COLO829 (cell line): ENCODE results near the gene FN3KRP.
A peak's percentile ranks its signal among the peaks of the same experiment; 100 is the strongest.

Experiments used
- DNase-seq: peaks from one replicate; pipeline ENCODE4 v3.0.0; 2012; ENCODE audit warnings: low spot score

Gene FN3KRP

DNA sequence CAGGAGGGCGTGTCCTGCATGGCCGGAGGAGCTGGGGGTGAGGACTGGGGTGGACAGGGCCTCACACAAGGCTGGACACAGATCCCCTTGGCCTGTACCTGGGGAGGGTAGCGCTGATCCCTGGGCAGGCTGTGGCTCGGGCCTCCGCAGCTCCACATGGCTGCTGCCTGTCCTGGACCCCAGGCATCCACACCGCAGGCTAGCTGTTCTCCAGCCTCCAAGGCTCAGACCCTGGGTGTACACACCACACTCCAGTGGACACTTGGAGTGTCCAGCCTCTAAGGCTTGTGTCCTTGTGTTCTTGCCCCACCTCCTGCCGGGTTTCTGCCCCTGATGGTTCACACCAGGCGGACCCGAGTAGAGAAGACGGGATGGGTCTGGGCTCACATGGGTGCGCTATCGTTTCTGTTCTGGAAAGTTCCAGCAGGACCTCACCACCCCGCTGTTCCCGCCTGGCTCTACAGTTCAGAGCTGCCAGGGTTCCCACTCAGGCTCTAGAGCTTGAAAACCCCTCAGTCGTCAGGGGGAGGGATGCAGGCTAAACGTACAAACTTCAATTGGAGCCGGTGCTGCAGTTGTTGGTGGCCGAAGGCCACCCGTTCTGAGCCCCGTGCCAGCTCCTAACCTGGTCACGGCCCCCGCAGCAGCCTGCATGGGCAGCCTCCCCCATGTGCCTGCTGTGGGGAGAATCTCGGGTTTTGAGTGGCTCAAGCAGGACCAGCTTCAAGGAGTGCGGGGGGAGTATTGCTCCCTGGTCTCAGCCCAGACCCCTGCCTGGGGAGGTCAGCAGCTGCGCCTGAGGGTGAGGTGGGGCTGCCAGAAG is 6.6 kb upstream of the FN3KRP start:
- no peak for DNase-seq

DNA sequence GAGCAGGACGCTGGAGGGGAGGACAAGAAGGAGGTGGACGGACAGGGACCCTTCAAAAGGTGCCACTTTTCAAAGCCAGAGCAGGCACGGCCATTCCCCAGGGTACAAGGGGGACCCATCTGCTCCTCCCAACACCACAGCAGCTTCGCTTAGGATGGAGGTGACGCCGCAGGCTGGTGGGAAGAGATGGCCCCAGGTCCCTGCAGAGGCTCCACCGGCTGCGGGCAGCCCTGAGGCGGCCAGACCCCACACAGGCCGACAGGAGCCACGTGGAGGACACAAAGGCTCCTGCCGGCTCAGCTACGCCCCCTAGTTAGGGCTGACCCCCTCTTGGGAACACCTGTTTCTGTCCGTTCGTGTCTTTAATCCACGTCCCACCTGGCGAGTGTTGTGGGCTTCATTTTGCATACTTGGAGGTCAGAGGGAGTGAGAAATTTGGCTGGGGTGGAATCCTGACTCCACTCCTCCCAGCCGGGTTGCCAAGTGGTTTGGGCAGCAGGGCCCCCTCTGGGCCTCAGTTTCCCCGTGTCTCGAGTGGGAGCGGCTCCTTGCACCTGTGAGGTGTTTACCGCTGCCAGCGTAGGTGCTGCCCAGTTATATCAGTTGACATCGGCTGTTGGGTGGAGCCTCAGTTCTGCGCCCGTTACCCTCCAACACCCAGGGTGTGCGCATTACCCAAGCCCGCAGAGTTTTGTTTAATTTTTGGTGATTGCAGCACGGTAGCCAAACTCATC is 5.8 kb upstream of the FN3KRP start:
- DNase-seq = no peak

DNA sequence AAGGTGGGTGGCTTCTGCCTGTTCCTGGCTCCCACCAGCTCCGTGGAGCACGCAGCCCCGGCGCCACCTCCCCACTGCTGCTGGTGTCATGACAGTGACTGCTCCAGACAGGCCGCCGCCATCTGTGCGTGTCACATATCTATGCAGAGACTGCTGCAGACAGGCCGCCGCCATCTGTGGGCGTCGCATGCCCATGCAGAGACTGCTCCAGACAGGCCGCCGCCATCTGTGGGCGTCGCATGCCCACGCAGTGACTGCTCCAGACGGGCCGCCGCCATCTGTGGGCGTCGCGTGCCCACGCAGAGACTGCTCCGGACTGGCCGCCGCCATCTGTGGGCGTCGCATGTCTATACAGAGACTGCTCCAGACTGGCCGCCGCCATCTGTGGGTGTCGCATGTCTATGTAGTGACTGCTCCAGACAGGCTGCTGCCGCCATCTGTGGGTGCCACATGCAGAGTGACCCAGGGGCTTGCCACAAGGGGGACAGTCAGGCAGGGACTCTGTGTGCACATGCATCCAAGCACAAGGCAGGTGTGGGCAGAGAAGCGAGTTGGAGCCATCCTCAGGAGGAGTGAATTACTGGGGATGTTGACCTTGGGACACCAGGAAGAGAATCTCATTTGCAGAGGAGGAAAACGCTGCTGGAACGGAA is 3.3 kb upstream of the FN3KRP start:
- no peak for DNase-seq

DNA sequence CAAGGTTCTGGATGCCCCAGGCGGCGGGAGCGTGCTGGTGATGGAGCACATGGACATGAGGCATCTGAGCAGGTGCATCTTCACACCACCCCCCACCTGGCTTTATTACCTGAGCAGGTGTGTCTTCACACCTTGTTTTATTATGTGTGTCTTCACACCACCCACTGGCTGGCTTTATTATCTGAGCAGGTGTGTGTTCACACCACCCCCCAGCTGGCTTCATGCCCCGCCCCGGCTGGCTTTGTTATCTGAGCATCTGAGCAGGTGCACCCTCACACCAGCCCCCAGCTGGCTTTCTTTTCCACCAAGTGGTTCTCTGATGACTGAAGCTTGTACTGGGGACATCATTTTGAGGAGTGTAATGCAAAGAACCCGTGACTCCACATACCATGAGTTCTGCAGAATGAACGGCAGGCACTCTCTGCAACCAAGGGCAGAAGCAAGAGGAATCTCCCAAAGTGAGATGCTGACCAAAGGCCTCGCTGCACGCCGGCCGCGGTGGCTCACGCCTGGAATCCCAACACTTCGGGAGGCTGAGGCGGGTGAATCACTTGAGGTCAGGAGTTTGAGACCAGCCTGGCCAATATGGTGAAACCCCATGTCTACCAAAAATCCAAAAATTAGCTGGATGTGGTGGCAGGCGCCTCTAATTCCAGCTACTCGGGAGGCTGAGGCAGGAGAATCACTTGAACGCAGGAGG is 2.6 kb downstream of the FN3KRP start:
- no peak for DNase-seq

DNA sequence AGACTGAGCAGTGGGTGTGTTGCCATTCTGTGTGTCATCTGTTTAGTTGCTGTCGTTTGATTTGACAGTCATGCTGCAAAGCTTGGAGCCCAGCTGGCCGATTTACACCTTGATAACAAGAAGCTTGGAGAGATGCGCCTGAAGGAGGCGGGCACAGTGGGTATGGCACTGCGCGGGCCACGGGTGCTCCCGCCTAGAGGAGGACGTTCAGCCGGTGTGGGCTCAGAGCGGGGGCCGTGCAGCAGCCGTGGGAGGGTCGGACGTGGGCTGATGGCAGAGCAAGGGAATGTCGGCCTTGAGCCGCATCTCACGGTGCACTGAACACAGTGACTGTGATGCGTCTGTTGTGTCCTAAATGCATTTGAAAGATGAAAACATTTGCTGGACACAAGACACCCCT is 3.7 kb downstream of the FN3KRP start:
- DNase-seq = no peak

DNA sequence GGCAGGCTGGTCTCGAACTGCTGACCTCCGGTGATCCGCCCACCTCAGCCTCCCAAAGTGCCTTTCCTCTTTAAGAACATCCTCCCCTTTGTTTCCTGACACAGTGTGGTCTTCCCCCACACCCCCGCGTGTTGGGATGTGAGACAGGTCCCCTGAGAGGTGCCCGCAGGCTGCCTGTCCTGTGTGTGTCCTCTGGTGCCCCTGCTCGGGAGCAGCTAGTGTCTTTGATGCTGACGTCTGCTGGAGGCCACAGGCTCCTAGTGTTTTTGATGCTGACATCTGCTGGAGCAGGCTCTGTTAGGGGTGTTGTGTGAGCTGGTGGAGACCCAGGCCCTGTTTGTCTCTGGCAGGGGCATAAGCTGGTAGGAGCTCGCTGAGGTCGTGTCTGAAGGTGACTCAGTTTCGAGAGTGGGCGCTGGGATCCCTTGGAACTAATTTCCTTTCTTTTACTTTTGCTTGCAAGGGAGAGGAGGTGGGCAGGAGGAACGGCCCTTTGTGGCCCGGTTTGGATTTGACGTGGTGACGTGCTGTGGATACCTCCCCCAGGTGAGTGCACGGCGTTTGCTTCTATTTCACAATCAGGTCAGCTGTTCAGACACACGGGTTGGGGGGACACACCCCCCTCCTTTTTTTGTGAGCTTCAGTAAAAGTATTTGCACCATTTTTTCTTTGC is 6.0 kb downstream of the FN3KRP start:
- DNase-seq = no peak

DNA sequence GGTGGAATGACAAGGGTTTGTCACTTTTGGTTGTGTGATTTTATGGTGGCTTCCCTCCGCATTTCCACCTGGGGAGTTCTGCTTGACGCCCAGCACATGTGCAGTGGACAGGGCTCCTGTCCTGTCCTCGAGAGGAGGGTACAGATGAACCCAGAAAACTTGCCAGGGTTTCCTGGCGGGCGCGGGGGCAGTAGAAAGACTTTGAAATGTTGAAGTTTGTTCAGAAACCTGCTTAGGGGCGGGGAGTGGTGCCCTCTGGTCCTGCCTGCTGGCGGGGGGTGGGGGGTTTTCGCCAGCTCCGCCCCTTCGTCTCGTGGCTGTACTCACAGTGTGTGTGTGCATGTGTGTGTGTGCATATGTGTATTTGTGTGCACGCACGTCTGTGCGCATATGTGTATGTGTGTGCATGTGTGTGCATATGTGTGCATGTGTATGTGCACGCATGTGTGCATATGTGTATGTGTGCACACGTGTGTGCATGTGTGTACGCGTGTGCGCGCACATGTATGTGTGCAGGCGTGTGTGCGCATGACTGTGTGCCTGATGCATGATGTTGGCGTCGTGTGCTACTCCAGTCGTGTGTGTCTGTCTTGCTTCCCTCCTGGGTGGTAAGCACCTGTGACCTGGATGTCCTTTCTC is 6.8 kb downstream of the FN3KRP start:
- no peak for DNase-seq

DNA sequence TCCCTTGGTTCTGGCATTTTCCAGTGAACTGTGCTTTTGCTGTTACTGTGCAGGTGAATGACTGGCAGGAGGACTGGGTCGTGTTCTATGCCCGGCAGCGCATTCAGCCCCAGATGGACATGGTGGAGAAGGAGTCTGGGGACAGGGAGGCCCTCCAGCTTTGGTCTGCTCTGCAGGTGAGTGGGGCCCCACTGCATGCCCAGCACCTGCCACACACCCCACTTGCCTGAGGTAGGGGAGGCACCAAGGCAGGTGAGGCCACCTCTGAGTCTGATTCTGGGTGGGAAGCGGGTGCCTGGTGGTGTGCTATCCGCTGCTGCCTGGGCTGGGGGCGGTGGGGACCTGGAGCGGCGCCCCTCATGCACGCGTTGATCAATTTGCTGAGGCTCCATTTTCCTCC is 9.9 kb downstream of the FN3KRP start:
- no peak for DNase-seq

DNA sequence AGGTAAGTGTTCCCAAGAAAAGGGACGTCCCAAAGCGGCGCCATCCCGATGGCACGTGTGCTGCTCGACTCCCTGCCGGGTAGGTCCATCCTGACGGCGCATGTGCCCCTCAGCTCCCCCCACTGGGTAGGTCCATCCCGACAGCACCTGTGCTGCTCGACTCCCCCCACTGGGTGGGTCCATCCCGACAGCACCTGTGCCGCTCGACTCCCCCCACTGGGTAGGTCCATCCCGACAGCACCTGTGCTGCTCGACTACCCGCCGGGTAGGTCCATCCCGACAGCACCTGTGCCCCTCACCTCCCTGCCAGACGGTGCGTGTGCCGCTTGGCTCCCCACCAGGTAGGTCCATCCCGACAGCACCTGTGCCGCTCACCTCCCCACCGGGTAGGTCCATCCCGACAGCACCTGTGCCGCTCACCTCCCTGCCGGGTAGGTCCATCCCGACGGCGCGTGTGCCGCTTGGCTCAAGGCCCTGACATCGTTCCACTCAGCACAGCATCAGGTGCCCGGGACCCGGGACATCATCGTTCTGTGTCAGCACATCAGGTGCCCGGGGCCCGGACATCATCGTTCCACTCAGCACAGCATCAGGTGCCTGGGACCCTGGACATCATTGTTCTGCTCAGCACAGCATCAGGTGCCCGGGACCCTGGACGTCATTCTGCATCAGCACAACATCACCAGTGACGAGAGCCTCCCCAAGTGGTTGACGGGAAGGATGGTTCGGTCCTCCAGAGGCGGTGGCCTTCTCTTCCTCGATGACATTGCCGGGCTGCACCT is 13.2 kb downstream of the FN3KRP start:
- DNase-seq = no peak

DNA sequence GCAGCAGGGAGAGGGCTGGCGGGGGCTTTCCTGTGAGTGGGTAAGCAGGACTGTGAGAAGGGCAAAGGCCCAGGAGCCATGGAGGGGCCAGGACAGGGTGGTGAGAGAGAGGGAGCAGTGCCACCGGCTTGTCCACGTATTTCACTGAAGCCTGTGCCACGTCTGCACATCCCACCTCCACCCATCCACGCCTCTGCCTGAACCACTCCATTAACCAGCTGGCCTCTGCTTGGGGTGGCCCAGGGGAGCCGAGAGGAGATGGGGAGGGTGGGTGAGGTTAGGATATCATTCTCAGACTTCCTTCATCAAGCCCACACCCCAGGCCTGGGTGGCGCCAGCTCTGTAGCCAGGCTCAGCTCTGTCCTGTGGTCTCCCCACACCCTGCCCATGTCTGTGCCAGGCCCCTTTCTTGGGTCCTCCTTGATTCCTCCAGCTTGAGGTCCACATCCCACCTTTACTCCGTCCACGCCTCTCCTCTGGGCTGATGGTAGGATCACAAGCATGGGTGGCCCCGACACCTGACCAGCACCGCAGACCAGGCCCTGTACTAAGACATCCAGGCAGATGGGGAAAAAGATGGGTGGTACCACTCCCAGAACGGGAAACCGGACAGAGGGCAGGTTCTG is 15.7 kb downstream of the FN3KRP start:
- no peak for DNase-seq

DNA sequence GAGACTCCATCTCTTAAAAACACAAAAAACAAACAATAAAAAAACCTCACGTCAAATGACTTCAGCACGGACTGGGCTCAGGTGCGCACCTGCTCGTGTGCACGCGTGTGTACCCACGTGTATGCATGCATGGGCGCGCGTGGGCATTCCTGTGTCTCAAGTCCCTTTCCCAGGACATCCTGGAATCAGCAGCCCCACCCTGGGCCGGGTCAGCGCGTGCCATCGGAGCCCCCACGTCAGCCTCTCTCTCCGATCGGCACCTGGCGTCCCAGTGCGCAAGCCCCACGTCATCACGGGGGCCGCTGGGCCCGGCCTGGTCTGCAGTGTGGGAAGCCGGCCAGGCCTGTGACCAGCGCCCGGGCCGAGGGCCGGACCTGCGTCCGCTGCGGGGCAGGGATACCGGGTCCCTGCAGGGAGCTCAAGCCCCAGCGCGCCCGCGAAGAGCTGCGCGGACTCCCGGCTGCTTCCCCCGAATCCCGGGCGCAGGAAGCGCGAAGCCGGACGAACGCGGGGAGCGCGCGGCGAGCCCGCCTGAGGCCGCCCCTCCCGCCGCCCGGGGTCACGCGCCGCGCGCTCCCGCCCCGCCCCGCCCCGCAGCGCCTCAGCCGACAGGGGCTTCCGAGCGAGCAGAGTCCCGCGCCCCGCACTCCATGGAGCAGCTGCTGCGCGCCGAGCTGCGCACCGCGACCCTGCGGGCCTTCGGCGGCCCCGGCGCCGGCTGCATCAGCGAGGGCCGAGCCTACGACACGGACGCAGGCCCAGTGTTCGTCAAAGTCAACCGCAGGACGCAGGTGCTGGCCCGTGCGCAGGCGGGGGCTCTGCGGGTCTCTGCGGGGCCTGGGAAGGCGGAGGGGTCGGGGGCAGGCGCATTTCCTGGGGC is 18.7 kb downstream of the FN3KRP start, which contains the start of gene FN3K:
TSS of gene FN3K (plus strand) at position 629 of the 880 bp plus-strand sequence. CDS start at position 651, 22 bp downstream.
- no peak for DNase-seq

DNA sequence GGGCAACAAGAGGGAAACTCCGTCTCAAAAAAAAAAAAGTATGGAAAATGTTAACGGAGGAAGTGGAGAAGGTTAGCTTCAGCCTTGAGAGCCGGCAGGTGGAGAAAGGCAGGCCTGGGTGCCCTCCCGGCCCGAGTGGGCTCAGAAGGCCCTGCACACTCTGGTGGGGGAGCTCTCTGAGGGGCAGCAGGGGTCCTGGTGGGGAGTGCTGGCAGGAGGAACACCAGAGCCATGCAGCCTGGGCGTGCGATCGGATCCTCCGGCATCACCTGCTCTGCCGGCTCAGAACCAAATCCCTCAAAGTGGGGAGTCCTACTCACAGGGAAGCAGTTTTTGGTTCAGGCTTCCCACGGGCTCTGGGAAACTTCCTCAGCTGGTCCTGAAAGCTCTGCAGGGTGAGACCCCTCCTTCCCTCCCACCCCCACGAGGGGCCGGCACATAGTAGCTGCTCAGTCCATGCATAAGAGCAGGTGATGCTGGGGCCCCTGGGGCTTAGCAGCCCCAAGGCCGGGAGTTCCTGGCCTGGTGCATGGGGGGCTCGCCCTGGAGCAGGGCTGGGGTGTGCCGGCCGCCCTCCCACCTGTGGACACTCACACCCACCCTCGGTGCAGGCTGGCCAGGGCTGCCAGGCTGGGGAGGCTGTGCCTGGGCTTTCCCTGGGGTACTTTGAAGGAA is 20.1 kb downstream of the FN3KRP start:
- no peak for DNase-seq

DNA sequence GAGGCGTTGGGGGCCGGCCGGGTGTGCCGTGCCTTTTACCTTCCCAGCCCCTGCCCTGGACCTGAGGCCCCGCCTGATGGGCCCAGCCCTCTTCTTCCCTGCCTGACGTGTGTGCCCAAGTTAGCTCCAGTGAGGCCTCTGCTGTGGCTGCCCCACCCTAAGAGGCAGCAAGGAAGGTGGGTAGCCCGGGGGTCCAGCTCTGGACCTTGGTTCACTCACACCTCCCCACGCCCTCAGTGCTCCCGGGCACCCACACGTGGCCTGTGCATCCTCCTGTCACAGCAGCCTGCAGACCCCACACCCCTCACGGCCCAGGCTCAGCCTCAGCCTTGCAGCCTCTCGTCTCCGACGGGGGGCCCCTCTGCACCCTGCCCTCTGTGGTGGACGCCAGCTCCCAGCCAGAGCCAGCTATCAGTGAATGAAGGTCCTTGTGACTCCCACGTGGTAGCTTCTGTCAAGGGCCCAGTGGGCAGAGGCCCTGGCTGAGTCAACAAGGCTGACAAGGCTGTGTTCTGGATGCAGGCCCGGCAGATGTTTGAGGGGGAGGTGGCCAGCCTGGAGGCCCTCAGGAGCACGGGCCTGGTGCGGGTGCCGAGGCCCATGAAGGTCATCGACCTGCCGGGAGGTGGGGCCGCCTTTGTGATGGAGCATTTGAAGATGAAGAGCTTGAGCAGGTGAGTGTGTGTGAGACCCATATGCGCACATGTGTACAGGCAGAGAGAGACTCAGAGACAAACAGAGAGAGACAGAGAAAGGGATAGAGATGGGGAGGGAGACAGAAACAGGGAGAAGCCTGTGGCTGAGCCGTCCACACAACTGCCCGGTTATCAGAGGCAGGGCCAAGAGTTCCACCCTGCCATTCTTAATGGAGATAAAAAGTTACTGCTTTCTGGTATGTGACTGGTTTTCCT is 21.7 kb downstream of the FN3KRP start:
- peak; percentile 46 for DNase-seq

DNA sequence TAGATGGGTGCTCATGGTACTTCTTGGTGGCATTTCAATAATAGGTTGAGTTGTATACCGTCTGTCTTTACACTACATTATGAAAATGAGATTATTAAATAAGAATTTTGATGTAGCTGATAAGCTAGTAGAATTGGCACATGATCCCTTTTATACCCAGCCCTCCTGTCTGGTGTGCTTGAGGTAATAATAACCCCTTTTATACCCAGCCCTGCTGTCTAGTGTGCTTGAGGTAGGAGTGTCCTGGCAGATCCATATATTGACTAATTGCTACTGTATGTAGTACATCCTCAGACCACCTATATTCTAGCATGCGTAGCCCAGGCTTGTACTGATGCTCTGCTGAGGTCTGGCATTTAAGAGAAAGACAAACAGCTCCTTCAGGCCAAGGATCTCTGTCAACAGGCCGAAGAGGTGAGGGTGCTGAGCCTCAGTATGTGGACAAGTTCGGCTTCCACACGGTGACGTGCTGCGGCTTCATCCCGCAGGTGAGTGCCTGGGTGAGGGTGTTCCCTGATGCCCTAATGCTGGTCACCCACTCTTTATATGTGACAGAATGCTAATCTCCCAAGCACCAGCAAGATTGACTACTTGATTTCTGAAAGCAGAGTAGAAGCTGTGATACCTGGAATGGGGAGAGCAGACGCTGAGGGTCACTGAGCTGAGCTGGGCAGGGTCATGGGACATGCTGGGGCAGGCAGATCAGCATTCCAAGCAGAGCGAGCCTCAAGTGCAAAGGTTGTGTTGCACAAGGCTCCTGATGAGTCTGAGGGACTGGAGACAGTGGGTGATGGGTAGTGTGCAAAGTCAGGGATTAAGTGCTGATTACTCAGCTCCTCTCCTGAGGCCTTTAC is 24.6 kb downstream of the FN3KRP start:
- DNase-seq = no peak

DNA sequence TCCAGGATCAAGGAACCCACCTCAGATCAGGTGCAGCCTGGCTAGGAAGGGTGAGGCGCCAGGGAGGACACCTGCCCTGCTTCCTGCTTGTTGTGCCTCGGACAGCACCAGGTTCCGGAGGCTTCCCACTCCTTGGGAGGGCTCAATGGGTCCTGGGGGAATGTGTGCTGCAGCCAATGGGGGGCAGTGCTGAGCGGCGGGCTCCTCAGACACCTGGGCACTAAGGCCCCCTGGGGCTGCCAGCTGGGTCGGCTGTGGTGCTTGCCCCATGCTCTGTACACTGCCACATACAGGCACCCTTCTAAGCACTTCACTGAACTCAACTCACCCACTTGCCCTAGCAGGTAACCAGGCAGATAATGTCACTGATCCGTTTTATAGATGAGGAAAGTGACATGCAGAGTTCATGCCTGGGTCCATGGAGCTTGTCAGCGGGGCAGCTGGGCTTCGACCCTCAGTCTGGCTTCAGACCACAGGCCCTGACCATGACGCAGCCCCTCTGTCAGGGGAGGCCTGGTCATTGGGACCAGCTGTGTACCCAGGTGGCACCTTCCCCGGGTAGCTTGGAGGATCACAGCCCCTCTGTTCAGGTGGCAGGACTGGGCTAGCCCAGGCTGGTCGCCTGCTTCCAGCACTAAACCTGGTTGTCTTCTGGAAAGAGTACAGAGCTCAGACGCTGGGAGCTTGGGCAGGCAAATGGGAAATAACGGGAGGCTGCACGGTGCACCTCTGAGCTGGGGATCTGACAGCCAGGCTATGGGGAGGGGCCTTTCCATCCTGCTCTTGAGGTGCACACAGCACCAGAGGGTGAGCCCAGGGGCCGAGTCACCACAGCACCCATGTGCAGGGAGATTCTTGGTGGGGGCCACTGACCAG is 27.1 kb downstream of the FN3KRP start:
- DNase-seq = no peak
